OCI-LY3 (cell line): ENCODE results near the gene KRTAP5-4.
A peak's percentile ranks its signal among the peaks of the same experiment; 100 is the strongest.

Source experiments
- H2AFZ ChIP-seq: fragments of 200-600, 300-600 bp; shearing (Covaris generic); 2 replicates; pipeline ENCODE4 v1.6.0; 2014; ENCODE audit warnings: antibody characterized with exemption, low read depth, low read length
- H3K27ac ChIP-seq: fragments of 200-600, 300-600 bp; sonication (generic); 2 replicates; pipeline ENCODE4 v1.5.1; 2014; ENCODE audit warnings: mild to moderate bottlenecking, low read length, moderate library complexity, mixed read lengths
- H3K27me3 ChIP-seq: fragments of 200-600, 300-600 bp; sonication (generic); 2 replicates; pipeline ENCODE4 v1.6.1; 2014; ENCODE audit warnings: low read depth, low read length, mixed read lengths
- H3K36me3 ChIP-seq: fragments of 200-600, 300-600 bp; sonication (generic); replicated peaks from 2 replicates; pipeline ENCODE3; 2014; ENCODE audit warnings: low read depth, low read length, mixed read lengths
- H3K4me1 ChIP-seq: fragments of 300-600, 200-600 bp; sonication (generic); 2 replicates; pipeline ENCODE4 v1.6.1; 2014; ENCODE audit warnings: low read length, mixed read lengths
- H3K4me2 ChIP-seq: fragments of 200-600, 300-600 bp; sonication (generic); 2 replicates; pipeline ENCODE4 v1.6.1; 2014; ENCODE audit warnings: low read length, mixed read lengths
- H3K4me3 ChIP-seq: fragments of 300-600, 200-600 bp; sonication (generic); 2 replicates; pipeline ENCODE4 v1.5.1; 2014; ENCODE audit warnings: antibody characterized with exemption, mild to moderate bottlenecking, low read length, moderate library complexity
- H3K79me2 ChIP-seq: fragments of 300-600, 200-600 bp; shearing (Covaris generic); 2 replicates; pipeline ENCODE4 v1.6.1; 2014; ENCODE audit warnings: mild to moderate bottlenecking, low read length, mixed read lengths
- H3K9ac ChIP-seq: fragments of 300-600, 200-600 bp; shearing (Covaris generic); 2 replicates; pipeline ENCODE4 v1.6.0; 2014; ENCODE audit warnings: mild to moderate bottlenecking, low read length, moderate library complexity
- H3K9me3 ChIP-seq: fragments of 200-600, 300-600 bp; shearing (Covaris generic); 2 replicates; pipeline ENCODE4 v1.6.1; 2014; ENCODE audit warnings: low read length, mixed read lengths; ENCODE audit not compliant: insufficient read depth
- H4K20me1 ChIP-seq: fragments of 200-600, 300-600 bp; sonication (generic); 2 replicates; pipeline ENCODE4 v1.6.1; 2016; ENCODE audit warnings: low read length, mixed read lengths; ENCODE audit not compliant: insufficient read depth
- CTCF ChIP-seq: fragments of 200-600, 300-600 bp; sonication (generic); IDR thresholded peaks from 2 replicates; pipeline ENCODE4 v1.5.1; 2014; ENCODE audit warnings: antibody characterized with exemption, low read length, low read depth
- EZH2phosphoT487 ChIP-seq: fragments of 200-600 bp; shearing (Covaris generic); IDR thresholded peaks from 2 replicates; pipeline ENCODE4 v1.6.1; 2018; ENCODE audit warnings: antibody characterized with exemption, mixed run types, low read depth

KRTAP5-4 gene

GRCh38 chr11:1573903-1574237 is 48.1 kb downstream of the KRTAP5-4 start:
- Histone ChIP-seq H3K9me3 (no peaks in the 10 kb centered on the region; the same call in 1 of the 2 replicates), H3K27me3 (peaks cover 22% of the 10 kb centered on the region), H4K20me1 (peaks cover 15% of the 10 kb centered on the region), H3K4me1 (peaks cover 13% of the 10 kb centered on the region), H3K4me3 (peak overlapping the region; percentile 93), H3K27ac (no peak overlapping the region), H2AFZ (no peak overlapping the region), H3K79me2 (0 out of 2 replicates have a peak, but pooled peaks cover 5% of the 10 kb centered on the region), H3K36me3 (no peaks in the 10 kb centered on the region), H3K9ac (peak overlapping the region; percentile 83; the same call in 1 of the 2 replicates), H3K4me2 (peak overlapping the region; percentile 98)
- no peak for TF ChIP-seq EZH2phosphoT487
- TF ChIP-seq CTCF = no peak

- H3K36me3 ChIP-seq = no peaks in the 10 kb centered on the region
- no peak overlapping the region for H3K27ac ChIP-seq
- H2AFZ ChIP-seq = peak overlapping the region; percentile 56; the same call in 1 of the 2 replicates
- H3K4me2 ChIP-seq = peak overlapping the region; percentile 98
- H3K4me3 ChIP-seq = peak overlapping the region; percentile 93
- TF ChIP-seq EZH2phosphoT487 (no peak), CTCF (no peak)
- no peaks in the 10 kb centered on the region for H3K9me3 ChIP-seq
- H3K9ac ChIP-seq = peak overlapping the region; percentile 83
- peaks cover 21% of the 10 kb centered on the region for H4K20me1 ChIP-seq
- H3K27me3 ChIP-seq = peaks cover 17% of the 10 kb centered on the region
- peaks cover 13% of the 10 kb centered on the region for H3K4me1 ChIP-seq
- 0 out of 2 replicates have a peak, but pooled peaks cover 5% of the 10 kb centered on the region for H3K79me2 ChIP-seq
Measured at GRCh38 chr11:1573077-1573902, 48.6 kb downstream of the KRTAP5-4 start.

- peak within 1 kb of the TSS; percentile 98 for H3K4me2 ChIP-seq
Measured at GRCh38 chr11:1572197-1573076, 49.5 kb downstream of the KRTAP5-4 start, which contains the start of gene DUSP8. TSS of gene DUSP8 (minus strand) at chr11:1572271. CDS start at chr11:1565826, 6,445 bp downstream.

More at GRCh38 chr11:1572197-1573076, 49.5 kb downstream of the KRTAP5-4 start, which contains the start of gene DUSP8:
- H3K4me1 ChIP-seq = peaks cover 13% of the 10 kb centered on the region
- no peaks in the 10 kb centered on the region for H3K9me3 ChIP-seq
- no peak within 1 kb of the TSS for H3K27ac ChIP-seq
- 0 out of 2 replicates have a peak, but pooled peaks cover 5% of the 10 kb centered on the region for H3K79me2 ChIP-seq
- peak within 1 kb of the TSS; percentile 93 for H3K4me3 ChIP-seq
- peak within 1 kb of the TSS; percentile 56; the same call in 1 of the 2 replicates for H2AFZ ChIP-seq
- H4K20me1 ChIP-seq = peaks cover 29% of the 10 kb centered on the region
- no peaks in the 10 kb centered on the region for H3K36me3 ChIP-seq
- TF ChIP-seq CTCF = no peak
- no peak for TF ChIP-seq EZH2phosphoT487
- H3K27me3 ChIP-seq = peaks cover 15% of the 10 kb centered on the region
- H3K9ac ChIP-seq = peak within 1 kb of the TSS; percentile 83
